ENCODE results near the gene UBA5.
"Not testable (repeated sequence)": the region's sequence is repeated elsewhere in the genome, so short reads cannot be mapped to it uniquely, and the experiment has no call there.

The UBA5 gene

DNA sequence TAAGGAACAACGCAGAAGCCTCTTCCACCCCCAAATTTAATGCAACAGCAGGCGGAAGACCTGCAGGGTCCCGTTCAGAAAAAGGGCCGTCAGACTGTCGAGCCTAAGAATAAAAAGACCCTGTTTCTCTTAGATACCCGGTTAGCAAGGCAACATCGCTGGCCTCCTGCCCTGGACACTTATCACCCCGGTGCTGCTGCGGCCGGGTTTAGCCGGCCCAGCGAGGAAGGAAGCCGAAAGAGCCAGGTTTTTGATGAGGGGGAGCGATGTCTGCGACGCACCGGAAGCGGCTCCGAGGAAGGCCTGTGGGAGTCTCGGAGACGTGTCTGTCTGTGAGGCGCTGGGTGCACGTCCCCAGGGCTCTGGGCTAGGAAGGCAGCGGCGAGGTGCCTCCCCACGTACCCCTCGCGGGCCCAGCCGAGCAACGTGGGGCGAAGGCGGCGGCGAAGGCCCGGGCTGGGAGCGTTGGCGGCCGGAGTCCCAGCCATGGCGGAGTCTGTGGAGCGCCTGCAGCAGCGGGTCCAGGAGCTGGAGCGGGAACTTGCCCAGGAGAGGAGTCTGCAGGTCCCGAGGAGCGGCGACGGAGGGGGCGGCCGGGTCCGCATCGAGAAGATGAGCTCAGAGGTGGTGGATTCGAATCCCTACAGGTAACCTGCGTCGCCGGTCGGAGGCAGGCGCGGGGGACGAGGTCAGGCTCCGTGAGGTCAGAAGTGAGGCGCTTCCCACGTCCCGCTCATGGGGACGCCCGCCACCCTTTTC lies at the start of gene UBA5:
TSS of gene UBA5 (plus strand) at position 278 of the 759 bp plus-strand sequence. CDS start at position 487, 209 bp downstream.
- DNase-seq, result peak; percentile 54 to 71

DNA sequence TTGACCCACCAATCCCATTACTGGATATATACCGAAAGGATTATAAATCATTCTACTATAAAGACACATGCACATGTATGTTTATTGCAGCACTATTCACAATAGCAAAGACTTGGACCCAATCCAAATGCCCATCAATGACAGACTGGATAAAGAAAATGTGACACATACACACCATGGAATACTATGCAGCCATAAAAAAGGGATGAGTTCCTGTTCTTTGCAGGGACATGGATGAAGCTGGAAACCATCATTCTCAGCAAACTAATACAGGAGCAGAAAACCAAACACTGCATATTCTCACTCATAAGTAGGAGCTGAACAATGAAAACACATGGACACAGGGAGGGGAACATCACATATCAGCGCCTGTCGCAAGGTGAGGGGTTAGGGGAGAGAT lies 44.8 kb upstream of the UBA5 start:
- DNase-seq, result not testable (repeated sequence)

DNA sequence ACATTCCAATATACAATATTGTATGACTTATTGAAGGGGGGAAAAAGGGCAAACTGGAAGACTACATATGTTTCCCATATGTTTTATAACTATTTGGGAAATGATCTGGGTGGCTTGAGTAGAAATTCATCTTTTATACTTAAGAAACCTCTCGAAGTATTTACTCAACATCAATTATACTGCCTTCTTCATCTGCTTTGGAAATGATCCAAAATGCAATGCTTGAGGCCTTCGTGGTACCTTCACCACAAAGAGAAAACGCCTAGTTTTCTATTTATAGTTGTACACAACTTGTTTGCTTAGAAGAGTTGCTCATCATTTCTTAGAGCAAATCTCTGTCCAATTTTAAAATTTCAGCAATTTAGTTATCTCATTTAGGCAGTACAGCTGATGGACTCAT lies 44.2 kb upstream of the UBA5 start:
- DNase-seq, result no peak

DNA sequence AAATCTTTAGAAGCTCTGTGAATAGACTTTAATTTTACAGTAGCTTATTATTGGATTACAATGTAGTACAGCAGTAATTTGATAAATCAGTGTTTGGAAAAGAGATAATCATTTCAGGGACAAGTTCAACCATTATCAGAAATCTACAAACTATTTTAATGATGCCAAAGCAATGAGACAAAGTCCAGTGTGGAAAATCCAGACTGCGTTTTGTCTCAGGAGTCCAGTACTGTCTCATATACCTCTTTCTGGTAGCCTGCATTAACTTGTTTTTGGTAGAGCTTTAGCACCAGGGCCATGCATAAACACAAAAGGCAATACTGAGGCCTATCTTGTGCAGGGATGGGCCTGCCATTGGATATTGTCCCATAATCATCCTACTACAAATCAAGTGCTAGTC lies 43.3 kb upstream of the UBA5 start:
- no peak for DNase-seq

DNA sequence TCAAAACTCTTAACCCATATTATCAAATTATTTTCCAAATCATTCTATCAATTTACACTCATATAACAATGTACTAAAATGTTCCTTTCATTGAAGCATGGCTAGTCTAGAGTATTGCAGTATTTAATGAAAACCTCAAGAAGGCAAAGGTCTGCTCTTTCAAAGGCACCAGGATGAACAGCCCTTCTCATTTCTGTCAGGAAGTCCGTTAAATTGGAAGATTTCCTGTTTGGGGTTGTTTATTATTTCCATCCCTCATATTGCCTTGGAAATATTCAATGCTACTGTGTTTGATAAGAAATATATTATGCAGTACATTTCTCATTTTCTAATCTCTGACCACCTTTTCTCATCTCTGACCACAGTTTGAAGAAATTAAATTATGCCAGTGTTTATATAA lies 38.0 kb upstream of the UBA5 start:
- no peak for DNase-seq

DNA sequence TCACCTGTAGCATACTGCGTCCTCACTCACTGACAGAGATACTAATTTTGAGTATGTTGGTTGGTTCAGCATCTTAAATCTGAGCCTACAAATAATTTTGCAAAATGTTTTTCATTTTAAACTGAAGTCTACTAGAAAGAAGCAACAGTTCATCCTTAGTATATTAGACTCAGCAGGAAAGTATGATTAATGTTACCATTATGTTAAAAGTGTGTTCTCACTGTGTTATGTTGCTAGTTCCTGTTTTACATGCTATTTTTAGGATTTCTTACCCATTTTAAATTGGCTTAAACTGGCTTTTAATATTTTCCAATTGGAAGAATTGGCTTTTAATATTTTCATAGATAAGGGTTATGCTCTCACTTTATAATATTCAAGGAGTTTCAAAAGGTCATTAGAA lies 37.4 kb upstream of the UBA5 start:
- DNase-seq, result no peak

DNA sequence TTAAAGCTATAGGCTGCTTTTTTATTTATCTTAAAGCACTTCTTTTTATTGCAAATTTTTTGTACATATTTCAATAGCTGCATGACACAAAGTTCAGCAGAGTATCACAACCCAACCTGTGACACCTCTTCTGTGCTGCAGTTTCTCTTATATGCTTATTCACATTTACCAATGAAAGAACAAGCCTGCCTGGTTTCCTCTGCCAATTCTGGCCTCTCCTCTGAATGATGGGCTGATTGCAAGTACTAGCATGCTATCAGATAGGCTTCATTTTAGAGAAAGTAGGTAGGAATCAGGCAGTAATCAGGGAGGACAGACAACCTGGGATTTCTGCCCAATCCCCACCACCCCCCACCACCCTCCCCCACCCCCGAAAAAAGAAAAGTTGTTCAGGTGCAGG lies 36.5 kb upstream of the UBA5 start:
- DNase-seq, result no peak

DNA sequence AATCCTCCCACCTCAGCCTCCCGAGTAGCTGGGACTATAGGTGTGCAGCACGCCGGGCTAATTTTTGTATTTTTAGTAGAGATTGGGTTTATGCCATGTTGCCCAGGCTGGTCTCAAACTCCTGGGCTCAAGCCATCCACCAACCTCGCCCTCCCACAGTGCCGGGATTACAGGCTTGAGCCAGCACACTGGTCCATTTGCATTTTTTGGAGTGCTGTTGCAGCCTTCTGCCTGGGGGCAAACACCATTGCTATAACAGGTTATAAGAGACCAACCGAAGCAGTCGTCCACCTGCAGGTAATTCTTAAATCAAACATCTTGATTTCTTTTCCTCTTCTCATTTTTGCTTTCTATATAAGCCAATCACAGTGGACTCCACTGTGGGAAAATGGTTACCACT lies 35.3 kb upstream of the UBA5 start:
- no peak for DNase-seq

DNA sequence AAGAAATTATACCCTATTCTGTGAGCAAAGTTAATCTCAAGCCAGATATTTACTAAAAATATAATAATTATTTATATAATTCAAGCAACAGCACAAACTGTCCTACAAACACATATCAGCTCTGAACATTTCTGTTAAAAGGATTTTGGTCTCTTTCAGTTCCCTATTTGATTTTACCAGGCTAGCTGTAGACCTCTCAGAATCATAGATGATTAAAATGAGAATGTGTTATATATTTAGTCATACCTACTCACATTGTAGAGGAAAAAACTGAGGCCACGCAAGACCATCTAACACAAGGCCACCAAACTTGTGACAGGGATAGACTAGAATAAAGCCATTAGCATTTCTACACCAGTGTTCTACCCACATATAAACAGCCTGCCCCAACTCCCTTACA lies 34.5 kb upstream of the UBA5 start:
- DNase-seq, result no peak

DNA sequence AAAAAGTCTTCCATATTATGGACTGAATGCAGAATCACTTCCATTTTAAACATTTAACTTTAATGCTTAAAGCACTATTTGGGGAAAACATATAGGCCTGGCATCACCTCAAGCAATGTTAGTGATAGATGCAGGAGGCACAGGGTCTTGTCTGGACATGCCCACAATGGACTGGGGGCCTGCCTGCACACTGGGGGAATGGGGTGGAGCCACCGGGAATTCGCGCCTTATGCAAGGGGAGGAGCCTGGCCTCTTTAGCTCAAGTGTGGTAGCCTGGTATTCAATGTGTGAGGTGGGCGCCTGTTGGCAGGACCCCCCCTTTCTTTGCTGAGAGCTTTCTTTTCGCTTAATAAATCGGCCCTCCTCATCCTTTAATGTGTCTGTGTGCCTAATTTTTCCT lies 33.2 kb upstream of the UBA5 start:
- DNase-seq, result no peak

DNA sequence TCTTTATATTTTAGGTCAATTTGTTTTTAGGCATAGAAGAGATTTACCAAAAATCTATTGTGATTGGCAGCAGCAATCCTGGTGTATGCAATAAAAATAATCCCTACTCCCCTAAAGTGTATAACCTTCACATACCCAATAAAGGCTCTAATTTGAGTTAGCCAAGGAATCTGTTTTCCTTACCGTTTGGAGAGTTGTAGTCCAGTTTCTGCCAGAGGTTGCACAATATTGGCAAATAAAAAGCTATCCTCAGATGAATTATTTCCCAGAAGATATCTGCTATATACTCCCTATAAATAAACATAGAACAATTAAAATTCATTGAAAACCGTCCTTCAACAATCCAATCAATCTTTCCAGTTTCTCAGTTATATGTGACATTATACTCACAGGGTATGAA lies 32.0 kb upstream of the UBA5 start:
- no peak for DNase-seq

DNA sequence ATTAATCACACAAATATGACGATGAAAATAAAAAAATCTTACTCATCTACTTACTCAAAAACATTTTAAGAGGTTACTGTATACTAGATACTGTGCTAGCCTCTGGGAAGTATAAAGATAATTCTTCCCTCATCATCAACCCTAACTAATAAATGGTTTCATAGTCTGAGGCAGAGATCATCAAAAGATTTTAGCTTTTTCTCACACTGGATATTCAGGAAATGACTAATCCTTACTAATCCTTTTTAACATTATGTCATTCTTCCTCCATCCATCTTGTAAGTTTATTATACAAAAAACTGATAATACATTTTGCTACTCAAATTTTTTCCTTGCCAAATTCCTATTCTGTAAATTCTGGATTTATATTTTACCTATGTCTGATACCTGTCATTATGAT lies 30.2 kb upstream of the UBA5 start:
- DNase-seq, result peak in 1 of 2 experiments; percentile 60

DNA sequence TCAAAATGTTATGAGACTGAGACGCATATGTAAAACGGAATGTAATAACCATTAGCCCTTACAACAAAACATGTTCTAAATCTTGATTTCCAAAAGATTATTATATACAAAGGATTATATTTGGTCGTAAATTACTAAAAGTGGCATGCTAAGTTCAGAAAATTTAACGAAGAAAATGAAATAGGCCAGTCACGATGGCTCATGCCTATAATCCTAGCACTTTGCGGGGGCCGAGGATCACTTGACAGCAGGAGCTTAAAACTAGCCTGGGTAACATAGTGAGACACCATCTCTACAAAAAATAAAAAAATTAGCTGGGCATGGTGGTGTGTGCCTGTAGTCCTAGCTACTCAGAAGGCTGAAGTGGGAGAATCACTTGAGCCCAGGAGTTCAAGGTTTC lies 29.5 kb upstream of the UBA5 start:
- DNase-seq, result no peak

DNA sequence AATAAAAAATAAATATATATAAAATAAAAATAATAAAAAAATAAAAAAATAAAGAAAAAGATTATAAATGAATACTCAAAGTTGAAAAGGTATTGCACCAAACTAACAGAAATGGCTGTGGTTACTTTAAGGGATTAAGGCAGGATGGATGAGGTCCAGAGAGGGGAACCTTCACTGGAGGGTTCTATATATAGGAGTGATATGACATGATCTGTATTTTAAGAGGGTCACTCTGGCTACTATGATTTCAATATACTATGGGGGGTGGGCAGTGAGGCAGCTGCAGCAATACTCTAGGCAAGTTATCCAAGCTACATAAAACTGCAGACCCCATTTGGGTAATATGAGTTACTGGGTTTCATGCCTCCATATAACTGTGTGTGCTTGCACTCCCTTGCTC lies 25.1 kb upstream of the UBA5 start:
- DNase-seq, result no peak

DNA sequence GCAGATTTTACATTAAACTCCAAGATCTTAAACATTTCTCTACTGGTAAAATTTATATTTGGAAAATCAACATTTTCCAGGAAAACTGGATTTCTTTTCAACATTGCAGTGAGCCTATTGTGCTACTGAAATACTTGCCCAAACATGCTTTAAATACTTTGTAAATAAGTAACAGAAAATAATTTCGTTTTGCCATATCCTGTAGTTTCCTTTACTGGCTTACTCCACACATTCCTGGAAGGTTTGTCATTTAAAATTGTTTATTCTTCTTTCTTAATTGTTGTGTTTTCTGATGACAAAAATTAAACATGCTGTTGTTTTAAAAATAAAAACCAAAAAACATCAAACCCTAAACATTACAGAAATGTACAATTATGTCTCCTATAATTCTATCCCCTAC lies 22.5 kb upstream of the UBA5 start:
- DNase-seq, result peak in 1 of 2 experiments; percentile 45

DNA sequence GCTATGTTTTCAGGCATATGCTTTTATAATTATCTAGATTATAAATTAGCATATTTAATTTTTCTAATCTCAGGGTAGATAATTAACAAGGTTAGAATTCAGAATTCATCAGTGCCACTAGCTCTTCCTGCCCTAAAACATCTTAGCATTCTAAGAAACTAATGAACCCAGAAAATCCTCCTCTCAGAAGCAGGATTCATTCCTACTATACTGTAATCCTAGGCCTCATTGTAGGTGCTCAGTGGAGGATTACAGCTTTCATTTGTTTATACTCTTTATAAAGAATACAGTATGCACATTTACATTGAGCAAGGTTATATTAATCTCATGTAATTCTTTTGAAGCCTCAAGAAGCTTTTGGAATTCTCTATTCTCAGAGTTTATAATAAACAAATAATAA lies 21.4 kb upstream of the UBA5 start:
- no peak for DNase-seq

DNA sequence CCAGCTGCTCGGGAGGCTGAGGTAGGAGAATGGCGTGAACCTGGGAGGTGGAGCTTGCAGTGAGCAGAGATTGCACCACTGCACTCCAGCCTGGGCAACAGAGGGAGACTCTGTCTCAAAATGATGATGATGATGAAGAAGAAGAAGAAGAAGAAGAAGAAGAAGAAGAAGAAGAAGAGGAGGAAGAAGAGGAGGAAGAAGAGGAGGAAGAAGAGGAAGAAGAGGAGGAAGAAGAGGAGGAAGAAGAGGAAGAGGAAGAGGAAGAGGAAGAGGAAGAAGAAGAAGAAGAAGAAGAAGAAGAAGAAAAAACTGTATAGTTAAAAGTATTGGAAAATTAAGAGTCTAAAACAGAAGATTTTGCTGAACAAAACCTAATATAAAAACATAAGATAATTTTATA lies 18.7 kb upstream of the UBA5 start:
- DNase-seq, result not testable (repeated sequence)

DNA sequence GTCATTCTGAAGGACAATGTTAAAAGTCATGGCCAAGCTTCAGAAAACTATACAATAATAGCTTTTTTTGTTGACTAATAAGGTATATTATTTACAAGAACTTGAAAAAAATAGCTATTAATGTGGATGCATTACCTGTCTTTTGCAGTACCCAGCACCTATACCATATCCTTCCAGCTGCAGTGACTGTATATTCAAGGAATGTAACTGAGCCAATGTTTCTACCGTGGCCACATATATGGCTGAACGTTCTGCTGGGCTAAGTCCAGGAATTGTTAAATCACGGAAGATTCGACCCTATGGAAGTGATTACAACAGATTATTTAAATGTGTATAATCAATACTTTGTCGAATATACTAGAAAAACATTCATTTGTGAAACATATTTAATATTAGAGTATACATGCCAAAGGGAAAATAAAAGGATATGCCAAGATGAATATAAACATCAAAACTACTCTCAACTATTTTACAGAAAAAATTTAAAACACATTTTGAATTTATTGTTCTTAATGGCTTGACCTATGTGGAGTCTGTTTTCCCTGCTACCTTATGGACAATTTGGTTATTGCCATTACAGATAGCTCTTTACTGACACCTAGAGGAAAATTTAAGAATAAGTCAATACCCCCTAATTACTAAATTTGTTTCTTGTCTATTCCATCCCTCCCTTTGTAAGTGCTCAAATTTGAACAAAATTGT lies 18.1 kb upstream of the UBA5 start:
- peak in 1 of 2 experiments; percentile 62 for DNase-seq

DNA sequence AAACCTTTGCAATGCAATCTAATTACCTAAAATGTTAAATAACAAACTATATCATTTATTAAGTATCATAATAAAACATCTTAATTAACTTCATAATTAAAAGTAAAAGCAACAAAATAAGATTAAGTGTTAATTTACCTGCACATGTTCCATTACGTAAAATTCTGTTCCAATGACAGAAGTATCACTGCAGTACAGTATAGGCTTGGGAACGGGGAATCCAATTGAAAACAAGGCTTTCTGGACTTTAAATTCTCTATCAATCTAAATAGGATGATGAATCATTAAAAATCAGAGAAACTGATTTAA lies 17.6 kb upstream of the UBA5 start:
- DNase-seq, result no peak

DNA sequence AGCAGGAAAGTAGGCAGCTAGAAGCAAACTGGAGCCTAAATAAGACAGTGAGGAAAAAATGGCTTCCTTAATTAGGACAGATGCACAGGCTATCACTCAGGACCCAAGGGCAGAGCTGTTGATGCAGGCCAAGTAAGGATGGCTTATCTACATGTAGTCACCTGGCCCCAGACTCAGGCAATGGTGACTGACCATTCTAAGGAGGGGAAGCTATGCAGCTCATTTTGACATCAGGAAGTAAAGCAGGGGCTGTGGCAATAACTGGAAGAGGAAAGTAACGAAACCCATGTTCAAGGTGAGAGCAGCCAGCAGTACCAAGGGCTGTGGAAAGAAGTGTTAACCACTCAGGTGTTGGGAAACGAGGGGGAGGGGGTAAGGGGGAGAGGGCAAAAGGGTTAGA lies 16.8 kb upstream of the UBA5 start:
- DNase-seq, result no peak

DNA sequence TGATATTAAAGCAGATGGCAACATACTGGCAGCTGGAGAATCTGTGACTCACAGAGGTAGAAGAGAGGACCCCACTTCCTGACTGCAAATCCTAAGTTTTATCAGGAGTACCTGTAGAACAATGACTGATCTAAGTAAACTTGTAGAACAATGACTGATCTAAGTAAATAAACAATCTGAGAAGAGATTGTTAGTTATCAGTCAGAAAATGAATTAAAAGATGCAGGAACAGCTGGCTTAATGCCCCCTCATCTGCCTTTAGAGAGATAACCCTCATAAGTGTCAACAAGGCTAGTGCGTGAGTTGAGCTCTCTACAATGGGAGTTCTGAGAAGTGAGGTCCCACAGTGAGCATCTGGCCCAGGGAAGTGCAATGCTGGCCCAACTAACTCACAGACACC lies 15.1 kb upstream of the UBA5 start:
- DNase-seq, result no peak

DNA sequence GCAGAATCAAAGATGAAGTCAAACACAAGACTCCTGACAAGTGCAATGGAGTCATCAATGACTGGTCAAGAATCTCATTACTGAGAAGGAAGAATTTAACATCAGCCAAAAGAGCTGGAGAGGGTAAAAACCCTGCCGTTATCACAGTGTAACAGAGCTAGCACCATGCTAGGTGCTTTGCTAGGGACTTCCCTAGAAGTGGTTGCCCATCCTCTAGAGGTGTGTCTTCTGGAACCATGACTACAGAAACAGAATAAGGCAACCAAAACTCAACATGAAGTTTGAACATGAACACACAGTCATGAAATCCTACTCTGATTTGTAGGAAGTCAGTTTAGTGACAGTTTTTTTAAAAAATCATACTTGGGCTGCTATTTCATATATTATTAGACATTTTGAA lies 10.0 kb upstream of the UBA5 start:
- no peak for DNase-seq

DNA sequence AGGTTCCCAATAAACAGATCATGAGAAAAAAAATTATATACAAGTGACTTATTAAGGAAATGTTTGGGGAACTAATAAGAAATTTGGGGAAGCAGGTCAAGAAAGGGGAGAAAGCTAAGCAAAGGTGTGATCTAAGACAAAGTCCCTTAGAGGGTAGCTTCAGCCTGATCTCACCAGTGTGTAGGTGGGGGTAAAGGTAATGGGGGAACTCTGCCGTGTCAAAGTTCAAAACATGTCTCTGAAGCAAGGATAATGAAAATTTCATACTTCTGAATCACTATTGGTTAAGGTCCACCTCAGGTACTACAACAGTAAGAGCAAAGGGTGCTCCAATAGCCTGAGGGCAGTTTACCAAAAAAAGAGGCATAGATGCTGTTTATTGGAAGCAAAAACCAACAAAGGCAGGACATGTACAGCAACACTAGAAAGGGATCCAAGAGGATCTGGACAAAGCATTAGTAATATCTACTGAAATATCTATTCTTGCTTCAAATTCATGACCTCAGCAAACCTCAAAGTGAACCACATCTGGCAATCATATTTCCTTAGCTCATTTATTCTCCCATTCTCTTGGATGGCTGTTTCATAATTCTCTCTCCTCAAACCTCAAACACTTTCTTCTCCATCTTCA lies 7.4 kb upstream of the UBA5 start:
- DNase-seq, result no peak

DNA sequence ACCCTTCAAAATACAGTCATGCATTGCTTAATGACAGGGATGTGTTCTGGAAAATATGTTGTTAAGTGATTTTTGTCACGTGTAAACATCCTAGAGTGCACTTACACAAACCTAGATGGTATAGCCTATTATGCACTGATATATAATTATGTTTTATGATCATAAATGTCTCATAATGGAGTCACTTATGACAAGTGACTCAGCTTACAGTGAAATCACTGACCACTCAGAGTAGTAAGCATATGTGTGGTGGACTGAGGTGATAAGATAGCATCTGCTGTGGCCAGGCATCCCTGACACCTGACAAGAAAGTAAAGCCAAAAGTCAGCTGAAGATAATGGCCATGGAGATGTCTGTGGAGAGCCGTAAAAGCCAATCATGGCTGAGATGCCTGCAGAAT lies 5.9 kb upstream of the UBA5 start:
- no peak for DNase-seq

DNA sequence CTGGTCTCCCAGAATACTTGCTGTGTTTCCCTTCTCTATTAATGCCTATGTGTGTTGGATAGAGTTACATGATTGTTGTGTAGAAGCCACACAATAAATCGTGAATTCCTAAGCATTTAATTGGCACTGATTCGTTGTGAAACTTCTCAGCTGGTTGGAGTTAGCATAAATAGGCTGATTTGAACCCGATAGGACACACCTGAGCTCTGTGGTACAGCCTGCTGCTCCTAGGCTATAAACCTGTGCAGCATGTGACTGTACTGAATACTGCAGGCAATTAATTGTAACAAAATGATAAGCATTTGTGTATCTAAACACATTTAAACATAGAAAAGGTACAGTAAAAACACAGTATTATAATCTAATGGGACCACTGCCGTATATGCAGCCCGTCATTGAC lies 5.4 kb upstream of the UBA5 start:
- DNase-seq, result no peak

Measured in SW 1271 (cell line).